GM23338 (cell line): Measurements from ENCODE around the gene ADAM10.

Experiments used
- CREB1 ChIP-seq: fragments of 250-450 bp; sonication (Bioruptor Pico); IDR thresholded peaks from 2 replicates; pipeline ENCODE4 v1.5.0; 2020; ENCODE audit warnings: low read depth, mild to moderate bottlenecking, moderate library complexity
- CTCF ChIP-seq, 2 experiments: fragments of 200-600 bp in 1 of 2; sonication (generic) in 1 of 2; conservative IDR thresholded peaks; 2 replicates each; pipeline versions ENCODE4 v1.5.1 to v1.6.1; 2016 to 2017; ENCODE audit warnings: antibody characterized with exemption in 2 of 2, low read depth in 2 of 2, mild to moderate bottlenecking in 2 of 2, moderate library complexity in 1 of 2
- REST ChIP-seq: IDR thresholded peaks from one replicate; pipeline ENCODE4 v1.6.1; 2018; ENCODE audit warnings: antibody characterized with exemption; ENCODE audit not compliant: unreplicated experiment

GRCh38 chr15:58676766-58677165 is 72.7 kb downstream of the ADAM10 start:
- TF ChIP-seq REST, result no peak
- TF ChIP-seq CREB1 (CRISPR knock-in tag), result no peak
- no peak for TF ChIP-seq CTCF (conservative IDR thresholded peaks at IDR 0.05; ENCODE audit: low read depth in 2 of 2)
